ENCODE measurements around the gene DHRS2.
"Not testable (repeated sequence)": the region's sequence is repeated elsewhere in the genome, so short reads cannot be mapped to it uniquely, and the experiment has no call there.

The DHRS2 gene

GRCh38 chr14:23632461-23633159 lies 3.6 kb upstream of the DHRS2 start:
- no peak for TF ChIP-seq CTCF (conservative IDR thresholded peaks at IDR 0.05; ENCODE audit: low read depth, low read length)
- no peak for DNase-seq (ENCODE audit: low read depth)
- H3K4me3 ChIP-seq (ENCODE audit: low read depth, low read length) = no peak overlapping the region

GRCh38 chr14:23633160-23633701 lies 2.9 kb upstream of the DHRS2 start:
- H3K4me3 ChIP-seq (ENCODE audit: low read depth, low read length) = no peak overlapping the region
- peak; percentile 26 for TF ChIP-seq CTCF (conservative IDR thresholded peaks at IDR 0.05; ENCODE audit: low read depth, low read length)
- peak; percentile 38 for DNase-seq (ENCODE audit: low read depth)

- not testable (repeated sequence) for H3K4me3 ChIP-seq (ENCODE audit: low read depth, low read length); DNase-seq (ENCODE audit: low read depth)
Measured at GRCh38 chr14:23634698-23635412, 1.3 kb upstream of the DHRS2 start.

- not testable (repeated sequence) for H3K4me3 ChIP-seq (ENCODE audit: low read depth, low read length); DNase-seq (ENCODE audit: low read depth)
Measured at GRCh38 chr14:23637312-23637654, 1.1 kb downstream of the DHRS2 start.

- DNase-seq (ENCODE audit: low read depth); H3K4me3 ChIP-seq (ENCODE audit: low read depth, low read length): not testable (repeated sequence)
Measured at GRCh38 chr14:23637655-23638413, 1.7 kb downstream of the DHRS2 start.

- no peak overlapping the region for H3K4me3 ChIP-seq (ENCODE audit: low read depth, low read length)
- DNase-seq (ENCODE audit: low read depth) = no peak
- TF ChIP-seq CTCF (conservative IDR thresholded peaks at IDR 0.05; ENCODE audit: low read depth, low read length) = no peak
Measured at GRCh38 chr14:23638414-23639047, 2.4 kb downstream of the DHRS2 start.

GRCh38 chr14:23639048-23639890 lies 3.1 kb downstream of the DHRS2 start:
- no peak for DNase-seq (ENCODE audit: low read depth)
- H3K4me3 ChIP-seq (ENCODE audit: low read depth, low read length) = no peak overlapping the region
- no peak for TF ChIP-seq CTCF (conservative IDR thresholded peaks at IDR 0.05; ENCODE audit: low read depth, low read length)
